H1 (cell line): ENCODE results near the gene CHP2. TPM values are rescaled to one million over a fixed set of nuclear protein-coding genes. Genes with fewer than 3 reads are reported as not detected.

Experiments used
- CTCF ChIA-PET: fragments of 300-600 bp; sonication (Branson Sonifier 250); formaldehyde crosslinking; loops from one replicate; lab custom pipeline; 2021; ENCODE audit not compliant: partially characterized antibody; lab: Charles Lee
- POLR2A ChIA-PET: fragments of 300-600 bp; sonication (Branson Sonifier 250); formaldehyde crosslinking; loops from one replicate; lab custom pipeline; 2021; ENCODE audit warnings: inconsistent platforms; ENCODE audit not compliant: partially characterized antibody; lab: Charles Lee
- DNase-seq, 2 experiments: peaks; one replicate each; pipeline versions ENCODE4 v3.0.0 to v3.0.0-alpha.2; 2010 to 2022; ENCODE audit warnings: low spot score in 2 of 2, low read depth in 1 of 2, mixed read lengths in 1 of 2
- FAIRE-seq: peaks from 2 replicates; lab custom pipeline; 2011; peaks lifted over from hg19 to GRCh38; lab: Jason Lieb, UNC
- H2AFZ ChIP-seq: 2 replicates; pipeline ENCODE4 v1.8.1; 2012; ENCODE audit warnings: low read length, inconsistent platforms
- H2AK5ac ChIP-seq: 2 replicates; pipeline ENCODE4 v1.6.1; 2013; ENCODE audit warnings: low read depth, low read length
- H2BK120ac ChIP-seq: replicated peaks from 2 replicates; pipeline ENCODE3; 2013; ENCODE audit warnings: low read depth, low read length, inconsistent platforms
- H2BK12ac ChIP-seq: 2 replicates; pipeline ENCODE4 v1.6.1; 2013; ENCODE audit warnings: low read depth, low read length
- H2BK15ac ChIP-seq: 2 replicates; pipeline ENCODE4 v1.6.1; 2013; ENCODE audit warnings: low read length
- H2BK20ac ChIP-seq: 2 replicates; pipeline ENCODE4 v1.6.1; 2013; ENCODE audit warnings: low read length
- H2BK5ac ChIP-seq: 2 replicates; pipeline ENCODE4 v1.6.1; 2013; ENCODE audit warnings: low read depth, low read length
- H3K14ac ChIP-seq: 2 replicates; pipeline ENCODE4 v1.6.1; 2013; ENCODE audit warnings: inconsistent platforms; ENCODE audit not compliant: insufficient read length
- H3K18ac ChIP-seq: 2 replicates; pipeline ENCODE4 v1.6.1; 2013; ENCODE audit warnings: low read length; ENCODE audit errors: extremely low read depth
- H3K23ac ChIP-seq: 2 replicates; pipeline ENCODE4 v1.6.1; 2013; ENCODE audit warnings: inconsistent platforms; ENCODE audit not compliant: insufficient read length
- H3K23me2 ChIP-seq: 2 replicates; pipeline ENCODE4 v1.6.1; 2013; ENCODE audit warnings: low read depth, low read length
- H3K27ac ChIP-seq: 2 replicates; pipeline ENCODE4 v1.6.1; 2011; ENCODE audit warnings: low read depth, low read length, inconsistent platforms
- H3K27me3 ChIP-seq, 4 experiments: replicated peaks in 1 of 4; 1 replicate in 1 of 4; 2 replicates in 3 of 4; pipeline versions ENCODE4 v1.6.1 to v1.8.1; 2011 to 2013; ENCODE audit warnings: low read length in 3 of 4, mild to moderate bottlenecking in 3 of 4, inconsistent platforms in 2 of 4, mixed read lengths in 2 of 4, moderate library complexity in 1 of 4; ENCODE audit not compliant: control insufficient read depth in 3 of 4, insufficient read depth in 3 of 4; ENCODE audit errors: extremely low read depth in 1 of 4
- H3K36me3 ChIP-seq, 4 experiments: 2 replicates each; pipeline versions ENCODE4 v1.6.1 to v1.8.1; 2011 to 2013; ENCODE audit warnings: mild to moderate bottlenecking in 4 of 4, low read length in 3 of 4, moderate library complexity in 2 of 4, control low read depth in 1 of 4, inconsistent platforms in 1 of 4; ENCODE audit not compliant: insufficient read depth in 4 of 4, control insufficient read depth in 2 of 4
- H3K4ac ChIP-seq: replicated peaks from 2 replicates; pipeline ENCODE3; 2013; ENCODE audit warnings: low read length, low read depth, mixed read lengths, inconsistent platforms; ENCODE audit not compliant: insufficient read length
- H3K4me1 ChIP-seq, 4 experiments: replicated peaks in 1 of 4; 1 replicate in 1 of 4; 2 replicates in 3 of 4; pipeline versions ENCODE4 v1.6.1 to v1.8.1; 2011 to 2013; ENCODE audit warnings: low read length in 3 of 4, inconsistent platforms in 2 of 4, mixed read lengths in 1 of 4; ENCODE audit not compliant: insufficient read depth in 4 of 4, control insufficient read depth in 3 of 4
- H3K4me2 ChIP-seq, 2 experiments: 2 replicates each; pipeline versions ENCODE4 v1.6.1 to v1.8.1; 2011 to 2013; ENCODE audit warnings: low read depth in 2 of 2, low read length in 2 of 2, control low read depth in 1 of 2, inconsistent platforms in 1 of 2, mild to moderate bottlenecking in 1 of 2; ENCODE audit not compliant: insufficient read depth in 1 of 2
- H3K4me3 ChIP-seq, 4 experiments: fragments of 200-600, 300-600 bp in 1 of 4; sonication (generic), shearing (Covaris generic), sonication (Bioruptor Twin) in 1 of 4; 2 replicates each; pipeline versions ENCODE4 v1.5.1 to v1.8.1; 2011 to 2016; ENCODE audit warnings: low read length in 4 of 4, low read depth in 3 of 4, control low read depth in 2 of 4, inconsistent platforms in 2 of 4, mild to moderate bottlenecking in 2 of 4, mixed read lengths in 1 of 4, moderate library complexity in 1 of 4; ENCODE audit not compliant: insufficient read depth in 2 of 4; ENCODE audit errors: extremely low read depth in 1 of 4
- H3K56ac ChIP-seq: replicated peaks from 2 replicates; pipeline ENCODE3; 2013; ENCODE audit warnings: low read depth, mild to moderate bottlenecking, mixed read lengths, low read length, inconsistent platforms; ENCODE audit not compliant: insufficient read length
- H3K79me1 ChIP-seq: 2 replicates; pipeline ENCODE4 v1.6.1; 2013; ENCODE audit warnings: low read depth, low read length, control low read depth
- H3K79me2 ChIP-seq, 2 experiments: 2 replicates each; pipeline versions ENCODE4 v1.6.1 to v1.8.1; 2012 to 2013; ENCODE audit warnings: low read length in 2 of 2, mild to moderate bottlenecking in 2 of 2, inconsistent platforms in 1 of 2; ENCODE audit not compliant: insufficient read depth in 2 of 2, control insufficient read depth in 1 of 2
- H3K9ac ChIP-seq, 4 experiments: replicated peaks in 1 of 4; 1 replicate in 1 of 4; 2 replicates in 3 of 4; pipeline versions ENCODE4 v1.6.1 to v1.8.1; 2011 to 2013; ENCODE audit warnings: low read depth in 3 of 4, low read length in 3 of 4, control low read depth in 2 of 4, mild to moderate bottlenecking in 2 of 4, moderate library complexity in 2 of 4, inconsistent platforms in 1 of 4; ENCODE audit errors: extremely low read depth in 1 of 4
- H3K9me3 ChIP-seq, 2 experiments: 2 replicates each; pipeline versions ENCODE4 v1.6.1 to v1.8.1; 2012 to 2013; ENCODE audit warnings: mild to moderate bottlenecking in 2 of 2, moderate library complexity in 2 of 2, control low read depth in 1 of 2, inconsistent platforms in 1 of 2, low read depth in 1 of 2, low read length in 1 of 2, mixed read lengths in 1 of 2; ENCODE audit not compliant: insufficient read depth in 2 of 2
- H4K20me1 ChIP-seq, 2 experiments: replicated peaks in 1 of 2; 2 replicates each; pipeline versions ENCODE3 to v1.8.1; 2011 to 2013; ENCODE audit warnings: inconsistent platforms in 2 of 2, low read length in 2 of 2, mild to moderate bottlenecking in 1 of 2; ENCODE audit not compliant: insufficient read depth in 2 of 2, control insufficient read depth in 1 of 2
- H4K5ac ChIP-seq: 2 replicates; pipeline ENCODE4 v1.6.1; 2013; ENCODE audit warnings: low read length, low read depth, mixed read lengths, inconsistent platforms; ENCODE audit not compliant: insufficient read length
- H4K8ac ChIP-seq: 2 replicates; pipeline ENCODE4 v1.8.0; 2013; ENCODE audit warnings: mild to moderate bottlenecking, moderate library complexity, low read length, inconsistent platforms; ENCODE audit not compliant: insufficient read depth; ENCODE audit errors: extremely low read depth
- H4K91ac ChIP-seq: replicated peaks from 2 replicates; pipeline ENCODE3; 2013; ENCODE audit warnings: low read length, mixed read lengths, inconsistent platforms; ENCODE audit not compliant: insufficient read length
- KDM1A ChIP-seq: fragments of 200-600, 300-600 bp; sonication (generic); IDR thresholded peaks from 2 replicates; pipeline ENCODE4 v1.7.1; 2016; ENCODE audit warnings: mild to moderate bottlenecking, low read length, borderline replicate concordance
- NRF1 ChIP-seq: IDR thresholded peaks from 2 replicates; pipeline ENCODE4 v1.6.1; 2011; ENCODE audit warnings: mild to moderate bottlenecking, low read depth, low read length, improper control_type of control experiment
- WGBS, 2 experiments: shearing (Covaris generic) in 1 of 2; methylation state at CpG; one replicate each; pipeline versions ENCODE4 v1.1.6 to v1.1.7; 2013 to 2015; ENCODE audit warnings: low lambda C conversion rate in 2 of 2, mixed read lengths in 2 of 2, inconsistent platforms in 1 of 2, low coverage in 1 of 2, missing lambda C conversion rate in 1 of 2; ENCODE audit not compliant: insufficient replicate concordance in 2 of 2, insufficient coverage in 1 of 2, insufficient read length in 1 of 2; ENCODE audit errors: extremely low coverage in 1 of 2, missing lambda C conversion rate in 1 of 2; 5-methylcytosine and 5-hydroxymethylcytosine counted together
- polyA plus RNA-seq, 7 experiments: library from polyadenylated mRNA; depleted of rRNA in 3 of 7; stranded (reverse) in 5 of 7; unstranded in 2 of 7; fragments of >200 nt in 5 of 7; fragments of 200-250 nt in 2 of 7; gene quantifications; 1 replicate in 5 of 7; 2 replicates in 1 of 7; 4 replicates in 1 of 7; pipeline versions ENCODE4 v1.2.1 to v1.2.3, GENCODE V29; 2011 to 2013; ENCODE audit warnings: missing spikeins in 2 of 7, mixed read lengths in 2 of 7
- total RNA-seq: library from RNA; stranded (reverse); fragmentation: NEBNext Ultra II Directional; extraction: Animal tissue kit (Norgen Biotek cat#: 25700); gene quantifications from 2 replicates; pipeline ENCODE4 v1.2.1, GENCODE V29; 2021

Gene CHP2
- total and polyA plus RNA-seq, 2 of the 8 experiments (the other 6 are each of a cell fraction or from before 2014, with no cell fraction given), result 1.3 to 1.6 TPM

DNA sequence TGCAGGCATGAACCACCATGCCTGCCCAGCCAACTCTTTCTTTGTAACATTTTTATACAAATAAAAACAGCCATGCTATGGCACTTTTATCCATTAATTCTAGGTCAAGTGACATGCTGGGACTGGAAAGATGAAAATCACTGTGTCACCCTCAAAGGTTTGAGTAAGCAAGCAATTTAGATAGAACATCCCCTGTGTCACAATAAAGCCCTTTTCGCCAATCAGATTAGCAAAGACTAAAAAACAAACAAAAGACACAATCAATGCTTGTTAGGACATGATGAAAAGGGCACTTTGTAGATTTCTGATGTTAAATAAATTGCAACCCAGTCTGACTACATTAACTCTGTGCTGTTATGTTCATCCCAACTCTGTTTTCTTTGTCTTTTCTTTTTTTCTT lies 26.4 kb downstream of the CHP2 start:
- Histone ChIP-seq H3K18ac (no peak overlapping the region), H3K36me3 (no peaks in the 10 kb centered on the region), H3K4ac (no peak overlapping the region), H3K4me2 (no peak overlapping the region), H3K4me1 (peaks cover 0 to 8% (median 4%) of the 10 kb centered on the region in 4 experiments; a peak in 4 of 7 replicates), H3K9me3 (no peaks in the 10 kb centered on the region), H3K27ac (no peak overlapping the region), H4K5ac (no peak overlapping the region), H2BK12ac (no peak overlapping the region), H3K23ac (no peak overlapping the region), H2BK15ac (no peak overlapping the region), H3K14ac (no peak overlapping the region), H2BK5ac (no peak overlapping the region), H3K79me1 (no peaks in the 10 kb centered on the region), H3K79me2 (no peaks in the 10 kb centered on the region), H2AK5ac (no peak overlapping the region), H3K23me2 (no peaks in the 10 kb centered on the region), H2BK120ac (no peak overlapping the region), H4K91ac (no peak overlapping the region), H3K9ac (no peak overlapping the region), H3K4me3 (no peak overlapping the region), H2BK20ac (no peak overlapping the region), H4K20me1 (no peaks in the 10 kb centered on the region), H2AFZ (no peak overlapping the region), H4K8ac (no peak overlapping the region), H3K56ac (no peak overlapping the region), H3K27me3 (no peaks in the 10 kb centered on the region)
- POLR2A ChIA-PET, result no interaction called here
- FAIRE-seq (no peak), DNase-seq (no peak)
- WGBS, 2 experiments, result 87% methylated on average over 1 of the region's 1 CpG; no CpG with 5 or more reads in 1 of the 2 experiments
- TF ChIP-seq NRF1 (no peak), KDM1A (no peak)
- CTCF ChIA-PET, result no interaction called here
